H1 (cell line): ENCODE data around the gene IFT27. TPM values are rescaled to one million over a fixed set of nuclear protein-coding genes. Genes with fewer than 3 reads are reported as not detected.

ENCODE experiments used
- CTCF ChIA-PET: fragments of 300-600 bp; sonication (Branson Sonifier 250); formaldehyde crosslinking; loops from one replicate; lab custom pipeline; 2021; ENCODE audit not compliant: partially characterized antibody; lab: Charles Lee
- POLR2A ChIA-PET: fragments of 300-600 bp; sonication (Branson Sonifier 250); formaldehyde crosslinking; loops from one replicate; lab custom pipeline; 2021; ENCODE audit warnings: inconsistent platforms; ENCODE audit not compliant: partially characterized antibody; lab: Charles Lee
- DNase-seq, 2 experiments: peaks; one replicate each; pipeline versions ENCODE4 v3.0.0 to v3.0.0-alpha.2; 2010 to 2022; ENCODE audit warnings: low spot score in 2 of 2, low read depth in 1 of 2, mixed read lengths in 1 of 2
- FAIRE-seq: peaks from 2 replicates; lab custom pipeline; 2011; peaks lifted over from hg19 to GRCh38; lab: Jason Lieb, UNC
- H2AFZ ChIP-seq: 2 replicates; pipeline ENCODE4 v1.8.1; 2012; ENCODE audit warnings: low read length, inconsistent platforms
- H2AK5ac ChIP-seq: 2 replicates; pipeline ENCODE4 v1.6.1; 2013; ENCODE audit warnings: low read depth, low read length
- H2BK120ac ChIP-seq: replicated peaks from 2 replicates; pipeline ENCODE3; 2013; ENCODE audit warnings: low read depth, low read length, inconsistent platforms
- H2BK12ac ChIP-seq: 2 replicates; pipeline ENCODE4 v1.6.1; 2013; ENCODE audit warnings: low read depth, low read length
- H2BK15ac ChIP-seq: 2 replicates; pipeline ENCODE4 v1.6.1; 2013; ENCODE audit warnings: low read length
- H2BK20ac ChIP-seq: 2 replicates; pipeline ENCODE4 v1.6.1; 2013; ENCODE audit warnings: low read length
- H2BK5ac ChIP-seq: 2 replicates; pipeline ENCODE4 v1.6.1; 2013; ENCODE audit warnings: low read depth, low read length
- H3K14ac ChIP-seq: 2 replicates; pipeline ENCODE4 v1.6.1; 2013; ENCODE audit warnings: inconsistent platforms; ENCODE audit not compliant: insufficient read length
- H3K18ac ChIP-seq: 2 replicates; pipeline ENCODE4 v1.6.1; 2013; ENCODE audit warnings: low read length; ENCODE audit errors: extremely low read depth
- H3K23ac ChIP-seq: 2 replicates; pipeline ENCODE4 v1.6.1; 2013; ENCODE audit warnings: inconsistent platforms; ENCODE audit not compliant: insufficient read length
- H3K23me2 ChIP-seq: 2 replicates; pipeline ENCODE4 v1.6.1; 2013; ENCODE audit warnings: low read depth, low read length
- H3K27ac ChIP-seq: 2 replicates; pipeline ENCODE4 v1.6.1; 2011; ENCODE audit warnings: low read depth, low read length, inconsistent platforms
- H3K27me3 ChIP-seq, 4 experiments: replicated peaks in 1 of 4; 1 replicate in 1 of 4; 2 replicates in 3 of 4; pipeline versions ENCODE4 v1.6.1 to v1.8.1; 2011 to 2013; ENCODE audit warnings: low read length in 3 of 4, mild to moderate bottlenecking in 3 of 4, inconsistent platforms in 2 of 4, mixed read lengths in 2 of 4, moderate library complexity in 1 of 4; ENCODE audit not compliant: control insufficient read depth in 3 of 4, insufficient read depth in 3 of 4; ENCODE audit errors: extremely low read depth in 1 of 4
- H3K36me3 ChIP-seq, 4 experiments: 2 replicates each; pipeline versions ENCODE4 v1.6.1 to v1.8.1; 2011 to 2013; ENCODE audit warnings: mild to moderate bottlenecking in 4 of 4, low read length in 3 of 4, moderate library complexity in 2 of 4, control low read depth in 1 of 4, inconsistent platforms in 1 of 4; ENCODE audit not compliant: insufficient read depth in 4 of 4, control insufficient read depth in 2 of 4
- H3K4ac ChIP-seq: replicated peaks from 2 replicates; pipeline ENCODE3; 2013; ENCODE audit warnings: low read length, low read depth, mixed read lengths, inconsistent platforms; ENCODE audit not compliant: insufficient read length
- H3K4me1 ChIP-seq, 4 experiments: replicated peaks in 1 of 4; 1 replicate in 1 of 4; 2 replicates in 3 of 4; pipeline versions ENCODE4 v1.6.1 to v1.8.1; 2011 to 2013; ENCODE audit warnings: low read length in 3 of 4, inconsistent platforms in 2 of 4, mixed read lengths in 1 of 4; ENCODE audit not compliant: insufficient read depth in 4 of 4, control insufficient read depth in 3 of 4
- H3K4me2 ChIP-seq, 2 experiments: 2 replicates each; pipeline versions ENCODE4 v1.6.1 to v1.8.1; 2011 to 2013; ENCODE audit warnings: low read depth in 2 of 2, low read length in 2 of 2, control low read depth in 1 of 2, inconsistent platforms in 1 of 2, mild to moderate bottlenecking in 1 of 2; ENCODE audit not compliant: insufficient read depth in 1 of 2
- H3K4me3 ChIP-seq, 4 experiments: fragments of 200-600, 300-600 bp in 1 of 4; sonication (generic), shearing (Covaris generic), sonication (Bioruptor Twin) in 1 of 4; 2 replicates each; pipeline versions ENCODE4 v1.5.1 to v1.8.1; 2011 to 2016; ENCODE audit warnings: low read length in 4 of 4, low read depth in 3 of 4, control low read depth in 2 of 4, inconsistent platforms in 2 of 4, mild to moderate bottlenecking in 2 of 4, mixed read lengths in 1 of 4, moderate library complexity in 1 of 4; ENCODE audit not compliant: insufficient read depth in 2 of 4; ENCODE audit errors: extremely low read depth in 1 of 4
- H3K56ac ChIP-seq: replicated peaks from 2 replicates; pipeline ENCODE3; 2013; ENCODE audit warnings: low read depth, mild to moderate bottlenecking, mixed read lengths, low read length, inconsistent platforms; ENCODE audit not compliant: insufficient read length
- H3K79me1 ChIP-seq: 2 replicates; pipeline ENCODE4 v1.6.1; 2013; ENCODE audit warnings: low read depth, low read length, control low read depth
- H3K79me2 ChIP-seq, 2 experiments: 2 replicates each; pipeline versions ENCODE4 v1.6.1 to v1.8.1; 2012 to 2013; ENCODE audit warnings: low read length in 2 of 2, mild to moderate bottlenecking in 2 of 2, inconsistent platforms in 1 of 2; ENCODE audit not compliant: insufficient read depth in 2 of 2, control insufficient read depth in 1 of 2
- H3K9ac ChIP-seq, 4 experiments: replicated peaks in 1 of 4; 1 replicate in 1 of 4; 2 replicates in 3 of 4; pipeline versions ENCODE4 v1.6.1 to v1.8.1; 2011 to 2013; ENCODE audit warnings: low read depth in 3 of 4, low read length in 3 of 4, control low read depth in 2 of 4, mild to moderate bottlenecking in 2 of 4, moderate library complexity in 2 of 4, inconsistent platforms in 1 of 4; ENCODE audit errors: extremely low read depth in 1 of 4
- H3K9me3 ChIP-seq, 2 experiments: 2 replicates each; pipeline versions ENCODE4 v1.6.1 to v1.8.1; 2012 to 2013; ENCODE audit warnings: mild to moderate bottlenecking in 2 of 2, moderate library complexity in 2 of 2, control low read depth in 1 of 2, inconsistent platforms in 1 of 2, low read depth in 1 of 2, low read length in 1 of 2, mixed read lengths in 1 of 2; ENCODE audit not compliant: insufficient read depth in 2 of 2
- H4K20me1 ChIP-seq, 2 experiments: replicated peaks in 1 of 2; 2 replicates each; pipeline versions ENCODE3 to v1.8.1; 2011 to 2013; ENCODE audit warnings: inconsistent platforms in 2 of 2, low read length in 2 of 2, mild to moderate bottlenecking in 1 of 2; ENCODE audit not compliant: insufficient read depth in 2 of 2, control insufficient read depth in 1 of 2
- H4K5ac ChIP-seq: 2 replicates; pipeline ENCODE4 v1.6.1; 2013; ENCODE audit warnings: low read length, low read depth, mixed read lengths, inconsistent platforms; ENCODE audit not compliant: insufficient read length
- H4K8ac ChIP-seq: 2 replicates; pipeline ENCODE4 v1.8.0; 2013; ENCODE audit warnings: mild to moderate bottlenecking, moderate library complexity, low read length, inconsistent platforms; ENCODE audit not compliant: insufficient read depth; ENCODE audit errors: extremely low read depth
- H4K91ac ChIP-seq: replicated peaks from 2 replicates; pipeline ENCODE3; 2013; ENCODE audit warnings: low read length, mixed read lengths, inconsistent platforms; ENCODE audit not compliant: insufficient read length
- CBX5 ChIP-seq: fragments of 300-800, 300-1000 bp; sonication (generic); IDR thresholded peaks from 2 replicates; pipeline ENCODE4 v1.7.1; 2016; ENCODE audit warnings: antibody characterized with exemption, low read length, low read depth
- CBX8 ChIP-seq: fragments of 300-800, 300-1000 bp; sonication (generic); IDR thresholded peaks from 2 replicates; pipeline ENCODE4 v1.7.1; 2016; ENCODE audit warnings: low read depth, low read length, borderline replicate concordance
- EP300 ChIP-seq, 2 experiments: IDR thresholded peaks; 1 replicate in 1 of 2; 2 replicates in 1 of 2; pipeline ENCODE4 v1.6.1; 2011 to 2012; ENCODE audit warnings: low read depth in 2 of 2, low read length in 2 of 2, mild to moderate bottlenecking in 2 of 2, borderline replicate concordance in 1 of 2, inconsistent platforms in 1 of 2, moderate library complexity in 1 of 2
- HDAC6 ChIP-seq: IDR thresholded peaks from one replicate; pipeline ENCODE4 v1.7.1; 2012; ENCODE audit warnings: low read depth, mild to moderate bottlenecking, inconsistent platforms, low read length, moderate library complexity
- JUND ChIP-seq: IDR thresholded peaks from 2 replicates; pipeline ENCODE4 v1.6.1; 2011; ENCODE audit warnings: mild to moderate bottlenecking, improper control_type of control experiment, low read length
- POU5F1 ChIP-seq: IDR thresholded peaks from 2 replicates; pipeline ENCODE4 v1.6.1; 2011; ENCODE audit warnings: low read depth, mild to moderate bottlenecking, low read length, moderate library complexity
- RBBP5 ChIP-seq: IDR thresholded peaks from 2 replicates; pipeline ENCODE4 v1.7.1; 2012; ENCODE audit warnings: low read depth, mild to moderate bottlenecking, inconsistent platforms, low read length, moderate library complexity, borderline replicate concordance
- RFX5 ChIP-seq: IDR thresholded peaks from 2 replicates; pipeline ENCODE4 v1.6.1; 2011; ENCODE audit warnings: low read depth, low read length, improper control_type of control experiment, borderline replicate concordance
- SUZ12 ChIP-seq: fragments of 200-600 bp; sonication (generic); IDR thresholded peaks from 2 replicates; pipeline ENCODE4 v1.6.1; 2012; ENCODE audit warnings: mild to moderate bottlenecking, inconsistent platforms, low read length, moderate library complexity, mixed read lengths
- WGBS, 2 experiments: shearing (Covaris generic) in 1 of 2; methylation state at CpG; one replicate each; pipeline versions ENCODE4 v1.1.6 to v1.1.7; 2013 to 2015; ENCODE audit warnings: low lambda C conversion rate in 2 of 2, mixed read lengths in 2 of 2, inconsistent platforms in 1 of 2, low coverage in 1 of 2, missing lambda C conversion rate in 1 of 2; ENCODE audit not compliant: insufficient replicate concordance in 2 of 2, insufficient coverage in 1 of 2, insufficient read length in 1 of 2; ENCODE audit errors: extremely low coverage in 1 of 2, missing lambda C conversion rate in 1 of 2; 5-methylcytosine and 5-hydroxymethylcytosine counted together
- polyA plus RNA-seq, 7 experiments: library from polyadenylated mRNA; depleted of rRNA in 3 of 7; stranded (reverse) in 5 of 7; unstranded in 2 of 7; fragments of >200 nt in 5 of 7; fragments of 200-250 nt in 2 of 7; gene quantifications; 1 replicate in 5 of 7; 2 replicates in 1 of 7; 4 replicates in 1 of 7; pipeline versions ENCODE4 v1.2.1 to v1.2.3, GENCODE V29; 2011 to 2013; ENCODE audit warnings: missing spikeins in 2 of 7, mixed read lengths in 2 of 7
- total RNA-seq: library from RNA; stranded (reverse); fragmentation: NEBNext Ultra II Directional; extraction: Animal tissue kit (Norgen Biotek cat#: 25700); gene quantifications from 2 replicates; pipeline ENCODE4 v1.2.1, GENCODE V29; 2021
- TF ChIP-seq, protein P1 (sequence below): IDR thresholded peaks from 2 replicates; pipeline ENCODE4 v1.6.1; 2012; ENCODE audit warnings: inconsistent platforms
- TF ChIP-seq, protein P2 (sequence below): IDR thresholded peaks from 2 replicates; pipeline ENCODE4 v1.6.1; 2012; ENCODE audit warnings: inconsistent platforms

The IFT27 gene
- total and polyA plus RNA-seq, 2 of the 8 experiments (the other 6 are each of a cell fraction or from before 2014, with no cell fraction given), result 36.4 to 46.2 TPM

GRCh38 chr22:36808721-36809344 is 32.9 kb upstream of the IFT27 start:
- 73% methylated on average over 1 of the region's 1 CpG; no CpG with 5 or more reads in 1 of the 2 experiments for WGBS, 2 experiments
- Histone ChIP-seq H4K8ac (no peak overlapping the region), H3K27ac (no peak overlapping the region), H2BK5ac (no peak overlapping the region), H3K79me1 (no peaks in the 10 kb centered on the region), H3K4ac (no peak overlapping the region), H4K5ac (no peak overlapping the region), H3K56ac (no peak overlapping the region), H3K4me3 (no peak overlapping the region), H3K27me3 (peaks cover 0 to 3% (median under 1%) of the 10 kb centered on the region in 4 experiments; a peak in 1 of 7 replicates), H4K20me1 (no peaks in the 10 kb centered on the region), H2AK5ac (no peak overlapping the region), H2BK20ac (no peak overlapping the region), H3K9ac (no peak overlapping the region), H3K23ac (no peak overlapping the region), H3K79me2 (no peaks in the 10 kb centered on the region), H3K4me2 (no peak overlapping the region), H3K36me3 (no peaks in the 10 kb centered on the region), H4K91ac (no peak overlapping the region), H2AFZ (no peak overlapping the region), H3K23me2 (no peaks in the 10 kb centered on the region), H3K18ac (no peak overlapping the region), H3K14ac (no peak overlapping the region), H2BK15ac (no peak overlapping the region), H3K4me1 (peaks cover 0 to 5% (median 0%) of the 10 kb centered on the region in 4 experiments; a peak in 2 of 7 replicates), H3K9me3 (no peaks in the 10 kb centered on the region), H2BK12ac (no peak overlapping the region), H2BK120ac (no peak overlapping the region)
- DNase-seq (no peak), FAIRE-seq (no peak)
- ChIA-PET CTCF (interaction anchor here (1.1 to 2.3 kb wide), 2 partner anchors 12 to 47 kb away, joined by 3 to 10 read pairs; no protein-coding TSS in a partner anchor), POLR2A (no interaction called here)
- TF ChIP-seq, protein P1, sequence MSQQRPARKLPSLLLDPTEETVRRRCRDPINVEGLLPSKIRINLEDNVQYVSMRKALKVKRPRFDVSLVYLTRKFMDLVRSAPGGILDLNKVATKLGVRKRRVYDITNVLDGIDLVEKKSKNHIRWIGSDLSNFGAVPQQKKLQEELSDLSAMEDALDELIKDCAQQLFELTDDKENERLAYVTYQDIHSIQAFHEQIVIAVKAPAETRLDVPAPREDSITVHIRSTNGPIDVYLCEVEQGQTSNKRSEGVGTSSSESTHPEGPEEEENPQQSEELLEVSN, result no peak
- TF ChIP-seq RFX5 (no peak), EP300 (IDR thresholded peaks at IDR 0.05; ENCODE audit: borderline replicate concordance in 1 of 2, low read depth in 2 of 2, low read length in 2 of 2) (no peak), RBBP5 (no peak), POU5F1 (no peak), CBX5 (no peak), HDAC6 (no peak), JUND (no peak), CBX8 (no peak), SUZ12 (no peak)
- TF ChIP-seq, protein P2, sequence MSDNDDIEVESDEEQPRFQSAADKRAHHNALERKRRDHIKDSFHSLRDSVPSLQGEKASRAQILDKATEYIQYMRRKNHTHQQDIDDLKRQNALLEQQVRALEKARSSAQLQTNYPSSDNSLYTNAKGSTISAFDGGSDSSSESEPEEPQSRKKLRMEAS, result no peak
